Amygdala (tissue), 56 donors: ENCODE data around the gene PIK3CD.
"Not testable (repeated sequence)": the region's sequence is repeated elsewhere in the genome, so short reads cannot be mapped to it uniquely, and the experiment has no call there.

Experiments
- DNase-seq, 56 donors: peaks; one replicate each; lab custom pipeline; 2025; lab: John Stamatoyannopoulos, UW

PIK3CD gene

GRCh38 chr1:9618909-9619679 is 32.4 kb upstream of the PIK3CD start:
- DNase-seq: no peak

GRCh38 chr1:9621032-9621431 is 30.5 kb upstream of the PIK3CD start:
- no peak for DNase-seq

- DNase-seq: no peak
Measured at GRCh38 chr1:9624081-9624480, 27.4 kb upstream of the PIK3CD start.

- not testable (repeated sequence) for DNase-seq
Measured at GRCh38 chr1:9625030-9625429, 26.5 kb upstream of the PIK3CD start.

GRCh38 chr1:9626201-9626608 is 25.3 kb upstream of the PIK3CD start:
- no peak for DNase-seq

GRCh38 chr1:9628541-9629444 is 22.7 kb upstream of the PIK3CD start:
- DNase-seq: no peak

GRCh38 chr1:9629445-9630201 is 21.9 kb upstream of the PIK3CD start:
- DNase-seq: peak in 9 of 56 donors; percentile 6 to 36 (median 18)

- no peak for DNase-seq
Measured at GRCh38 chr1:9630331-9631111, 21.0 kb upstream of the PIK3CD start.

- no peak for DNase-seq
Measured at GRCh38 chr1:9631613-9632012, 19.9 kb upstream of the PIK3CD start.

GRCh38 chr1:9633493-9633892 is 18.0 kb upstream of the PIK3CD start:
- no peak for DNase-seq

- DNase-seq: no peak
Measured at GRCh38 chr1:9634582-9634981, 16.9 kb upstream of the PIK3CD start.

- no peak for DNase-seq
Measured at GRCh38 chr1:9639227-9639626, 12.3 kb upstream of the PIK3CD start.

- no peak for DNase-seq
Measured at GRCh38 chr1:9643351-9644256, 7.9 kb upstream of the PIK3CD start.

GRCh38 chr1:9646037-9646436 is 5.5 kb upstream of the PIK3CD start:
- DNase-seq: no peak

GRCh38 chr1:9648171-9648570 is 3.4 kb upstream of the PIK3CD start:
- no peak for DNase-seq

- DNase-seq: no peak
Measured at GRCh38 chr1:9649769-9650168, 1.8 kb upstream of the PIK3CD start.

- no peak for DNase-seq
Measured at GRCh38 chr1:9651220-9651564, 339 bp upstream of the PIK3CD start.

GRCh38 chr1:9652379-9653209 is 1.1 kb downstream of the PIK3CD start:
- DNase-seq: no peak

- no peak for DNase-seq
Measured at GRCh38 chr1:9653210-9653490, 1.6 kb downstream of the PIK3CD start.
